Right cardiac atrium (tissue), 5 donors: ENCODE results near the gene EPHA5. TPM values are rescaled to one million over a fixed set of nuclear protein-coding genes. Genes with fewer than 3 reads are reported as not detected.

ENCODE experiments used
- ATAC-seq, 2 donors: fragments of 200-7000 bp; cut with Tn5 transposase; one replicate each; pipeline versions ENCODE4 v1.8.0 to v1.9.1; 2020; ENCODE audit warnings: moderate library complexity in 2 of 2, mild to moderate bottlenecking in 1 of 2
- DNase-seq, 3 donors: peaks; one replicate each; pipeline ENCODE4 v3.0.0-alpha.2; 2020
- H3K27ac ChIP-seq: one replicate; pipeline ENCODE4 v1.5.1; 2013; ENCODE audit warnings: mild to moderate bottlenecking, low read length, control low read depth, moderate library complexity
- H3K27me3 ChIP-seq: one replicate; pipeline ENCODE4 v1.6.1; 2013; ENCODE audit not compliant: control insufficient read depth, insufficient read depth
- H3K4me1 ChIP-seq: one replicate; pipeline ENCODE4 v1.6.1; 2013; ENCODE audit warnings: low read length; ENCODE audit not compliant: control insufficient read depth, insufficient read depth
- H3K4me3 ChIP-seq: one replicate; pipeline ENCODE4 v1.5.1; 2013; ENCODE audit warnings: low read length, control low read depth
- H3K9me3 ChIP-seq: one replicate; pipeline ENCODE4 v1.6.1; 2013; ENCODE audit warnings: low read length; ENCODE audit not compliant: control insufficient read depth
- WGBS: extraction: QIAGEN DNeasy Blood & Tissue Kit; methylation state at CpG from one replicate; pipeline ENCODE4 v1.1.7; 2013; 5-methylcytosine and 5-hydroxymethylcytosine counted together
- intact Hi-C, 4 donors: fragments of 100-400 bp; cut with DNase I; formaldehyde crosslinking; loops; one replicate each; pipeline versions ENCODE4 v1.11.0 to v1.14.0; 2022 to 2023
- polyA plus RNA-seq: library from polyadenylated mRNA; stranded (reverse); fragments of 200-250 nt; gene quantifications from one replicate; pipeline ENCODE4 v1.2.3, GENCODE V29; 2013
- total RNA-seq, 4 donors: library from RNA; stranded (reverse); fragmentation: NEBNext Ultra II Directional; extraction: Animal tissue kit (Norgen Biotek cat#: 25700); gene quantifications; one replicate each; pipeline ENCODE4 v1.2.1, GENCODE V29; 2021
- donor health status: healthy with polysubstance abuse.
- donor health status: DM: no; HTN: yes; CAD: no.
- donor health status: DM: no; HTN: no; CAD: no.
- donor health status: DM: no; HTN: yes; CAD: no; lungs with severe emphysema.
- donor health status: DM: yes; HTN: yes; CAD: no.

The EPHA5 gene
- total and polyA plus RNA-seq, 5 donors, result 0.22 to 0.96 (median 0.57) TPM

- no peak for ATAC-seq
- H3K9me3 ChIP-seq, result no peaks in the 10 kb centered on the region
- intact Hi-C loops, result no loop called here
- H3K4me3 ChIP-seq, result no peak overlapping the region
- no peaks in the 10 kb centered on the region for H3K27me3 ChIP-seq
- H3K27ac ChIP-seq, result no peak overlapping the region
- no peak for DNase-seq
- 33% methylated on average over 4 of the region's 4 CpGs for WGBS
- H3K4me1 ChIP-seq, result no peaks in the 10 kb centered on the region
Measured at GRCh38 chr4:65559270-65559669, 111.0 kb downstream of the EPHA5 start.

GRCh38 chr4:65552057-65552456, 118.2 kb downstream of the EPHA5 start:
- Histone ChIP-seq H3K27me3 (no peaks in the 10 kb centered on the region), H3K4me1 (no peaks in the 10 kb centered on the region), H3K9me3 (no peaks in the 10 kb centered on the region), H3K27ac (no peak overlapping the region), H3K4me3 (no peak overlapping the region)
- DNase-seq (no peak), ATAC-seq (no peak)
- 77% methylated on average over 8 of the region's 8 CpGs for WGBS
- intact Hi-C loops, result no loop called here

GRCh38 chr4:65550500-65550899, 119.8 kb downstream of the EPHA5 start:
- Histone ChIP-seq H3K27ac (no peak overlapping the region), H3K4me1 (no peaks in the 10 kb centered on the region), H3K4me3 (no peak overlapping the region), H3K27me3 (no peaks in the 10 kb centered on the region), H3K9me3 (no peaks in the 10 kb centered on the region)
- ATAC-seq (no peak), DNase-seq (no peak)
- WGBS, result 86% methylated on average over 11 of the region's 11 CpGs
- intact Hi-C loops, result no loop called here

- no peak for DNase-seq
- 88% methylated on average over 4 of the region's 4 CpGs for WGBS
- intact Hi-C loops, result no loop called here
Measured at GRCh38 chr4:65546882-65547416, 123.3 kb downstream of the EPHA5 start.

DNA sequence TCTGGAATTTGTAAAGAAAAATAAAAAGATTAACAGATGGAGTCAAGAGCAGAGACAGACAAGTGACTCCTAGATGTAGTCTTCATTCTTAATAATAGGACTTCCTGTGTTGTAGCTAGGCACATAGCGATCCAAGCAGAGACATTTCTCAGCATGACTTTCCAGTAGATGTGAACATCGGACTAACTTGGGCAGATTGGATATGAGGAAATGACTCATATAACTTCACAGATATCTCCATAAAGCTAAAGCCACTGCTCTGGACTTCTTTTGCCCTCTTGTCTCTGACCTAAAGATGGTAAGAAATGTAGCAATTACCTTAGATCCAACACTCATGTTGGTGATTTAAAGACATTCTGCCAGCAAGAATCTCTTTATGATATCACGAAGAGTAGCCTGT, 131.7 kb downstream of the EPHA5 start:
- no peak for ATAC-seq
- Histone ChIP-seq H3K27me3 (no peaks in the 10 kb centered on the region), H3K4me3 (no peak overlapping the region), H3K4me1 (no peaks in the 10 kb centered on the region), H3K27ac (no peak overlapping the region), H3K9me3 (no peaks in the 10 kb centered on the region)
- WGBS, result 68% methylated on average over 3 of the region's 3 CpGs
- no peak for DNase-seq
- intact Hi-C loops, result no loop called here

More at GRCh38 chr4:65546882-65547416, 123.3 kb downstream of the EPHA5 start:
- no peak for ATAC-seq
- Histone ChIP-seq H3K9me3 (no peaks in the 10 kb centered on the region), H3K4me3 (no peak overlapping the region), H3K4me1 (no peaks in the 10 kb centered on the region), H3K27me3 (no peaks in the 10 kb centered on the region), H3K27ac (no peak overlapping the region)

- DNase-seq (no peak), ATAC-seq (no peak)
- Histone ChIP-seq H3K4me3 (no peak overlapping the region), H3K4me1 (no peaks in the 10 kb centered on the region), H3K27ac (no peak overlapping the region), H3K27me3 (no peaks in the 10 kb centered on the region), H3K9me3 (no peaks in the 10 kb centered on the region)
- intact Hi-C loops, result no loop called here
- 35% methylated on average over 3 of the region's 3 CpGs for WGBS
Measured at GRCh38 chr4:65535113-65535512, 135.2 kb downstream of the EPHA5 start.

GRCh38 chr4:65521666-65522065, 148.6 kb downstream of the EPHA5 start:
- Histone ChIP-seq H3K27me3 (no peaks in the 10 kb centered on the region), H3K9me3 (no peaks in the 10 kb centered on the region), H3K4me1 (no peaks in the 10 kb centered on the region), H3K4me3 (no peak overlapping the region), H3K27ac (no peak overlapping the region)
- intact Hi-C loops, result no loop called here
- no peak for ATAC-seq
- DNase-seq, result no peak
- 48% methylated on average over 1 of the region's 1 CpG for WGBS

DNA sequence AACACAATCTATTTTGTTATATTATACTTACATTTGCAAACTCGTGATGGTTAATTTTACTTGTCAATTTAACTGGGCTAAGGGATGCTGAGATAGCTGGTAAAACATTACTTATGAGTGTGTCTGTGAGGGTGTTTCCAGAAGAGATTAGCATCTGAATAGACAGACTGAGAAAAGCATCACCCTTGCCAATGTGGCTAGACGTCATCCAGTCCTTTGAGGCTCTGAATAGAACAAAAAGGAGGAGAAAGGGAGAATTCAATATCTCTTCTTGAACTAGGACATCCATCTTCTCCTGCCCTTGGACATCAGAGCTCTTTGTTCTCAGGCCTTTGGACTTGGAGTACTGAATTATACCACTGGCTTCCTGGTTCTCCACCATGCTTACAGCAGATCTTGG, 154.6 kb downstream of the EPHA5 start:
- no peak overlapping the region for H3K4me3 ChIP-seq
- no peaks in the 10 kb centered on the region for H3K4me1 ChIP-seq
- DNase-seq, result no peak
- no peaks in the 10 kb centered on the region for H3K27me3 ChIP-seq
- ATAC-seq, result no peak
- WGBS, result 54% methylated on average over 2 of the region's 2 CpGs
- intact Hi-C loops, result no loop called here
- H3K9me3 ChIP-seq, result no peaks in the 10 kb centered on the region
- no peak overlapping the region for H3K27ac ChIP-seq

GRCh38 chr4:65510976-65511375, 159.3 kb downstream of the EPHA5 start:
- DNase-seq (no peak), ATAC-seq (no peak)
- Histone ChIP-seq H3K27me3 (no peaks in the 10 kb centered on the region), H3K27ac (no peak overlapping the region), H3K9me3 (no peaks in the 10 kb centered on the region), H3K4me1 (no peaks in the 10 kb centered on the region), H3K4me3 (no peak overlapping the region)
- 59% methylated on average over 1 of the region's 1 CpG for WGBS
- intact Hi-C loops, result no loop called here

- no peaks in the 10 kb centered on the region for H3K27me3 ChIP-seq
- intact Hi-C loops, result no loop called here
- no peak overlapping the region for H3K27ac ChIP-seq
- no peaks in the 10 kb centered on the region for H3K9me3 ChIP-seq
- WGBS, result 73% methylated on average over 2 of the region's 2 CpGs
- no peak for ATAC-seq
- H3K4me1 ChIP-seq, result no peaks in the 10 kb centered on the region
- no peak for DNase-seq
- H3K4me3 ChIP-seq, result no peak overlapping the region
Measured at GRCh38 chr4:65508168-65508567, 162.1 kb downstream of the EPHA5 start.

DNA sequence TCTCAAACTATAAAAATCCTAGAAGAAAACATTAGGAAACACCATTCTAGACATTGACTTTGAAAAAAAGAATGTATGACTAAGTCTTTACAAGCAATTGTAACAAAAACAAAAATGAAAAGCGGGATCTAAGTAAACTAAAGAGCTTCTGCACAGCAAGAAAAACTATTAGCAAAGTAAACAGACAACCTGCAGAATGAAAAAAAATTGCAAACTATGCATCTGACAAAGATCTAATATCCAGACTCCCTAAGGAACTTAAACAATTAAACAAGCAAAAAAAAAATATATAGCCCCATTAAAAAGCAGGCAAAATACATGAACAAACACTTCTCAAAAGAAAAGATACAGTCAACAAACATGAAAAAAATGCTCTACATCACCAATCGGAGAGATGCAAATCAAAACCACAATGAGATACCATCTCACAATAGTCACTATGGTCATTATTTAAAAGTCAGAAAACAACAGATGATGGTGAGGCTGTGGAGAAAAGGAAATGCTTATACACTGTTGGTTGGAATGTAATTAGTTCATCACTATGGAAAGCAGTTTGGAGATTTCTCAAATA, 168.1 kb downstream of the EPHA5 start:
- WGBS, result 85% methylated on average over 2 of the region's 2 CpGs

GRCh38 chr4:65498606-65499005, 171.7 kb downstream of the EPHA5 start:
- H3K27me3 ChIP-seq, result no peaks in the 10 kb centered on the region
- intact Hi-C loops, result no loop called here
- no peak overlapping the region for H3K4me3 ChIP-seq
- H3K4me1 ChIP-seq, result no peaks in the 10 kb centered on the region
- 82% methylated on average over 2 of the region's 2 CpGs for WGBS
- ATAC-seq (no peak), DNase-seq (no peak)
- H3K9me3 ChIP-seq, result no peaks in the 10 kb centered on the region
- H3K27ac ChIP-seq, result no peak overlapping the region

More for the DNA sequence above, 168.1 kb downstream of the EPHA5 start:
- Histone ChIP-seq H3K4me1 (no peaks in the 10 kb centered on the region), H3K9me3 (no peaks in the 10 kb centered on the region), H3K27me3 (no peaks in the 10 kb centered on the region), H3K27ac (no peak overlapping the region), H3K4me3 (no peak overlapping the region)
- DNase-seq (no peak), ATAC-seq (no peak)
- intact Hi-C loops, result no loop called here
